Upper lobe of left lung (tissue), 4 donors: Measurements from ENCODE around the gene CCNJL.

ENCODE experiments used
- CTCF ChIP-seq, 6 experiments: fragments of 450-650 bp in 4 of 6; fragments of 200-600 bp in 2 of 6; sonication (generic) in 2 of 6; IDR thresholded peaks; one replicate each; pipeline ENCODE4 v1.5.1; 2016 to 2019; ENCODE audit warnings: antibody characterized with exemption in 6 of 6
- POLR2A ChIP-seq, 4 donors: fragments of 450-650 bp; IDR thresholded peaks; one replicate each; pipeline ENCODE4 v1.5.1; 2016 to 2017; ENCODE audit warnings: antibody characterized with exemption in 4 of 4, mild to moderate bottlenecking in 2 of 4

- TF ChIP-seq CTCF (IDR thresholded peaks at IDR 0.05) (no peak), POLR2A (IDR thresholded peaks at IDR 0.05) (no peak)
Observed at GRCh38 chr5:160348080-160348479, 35.7 kb upstream of the CCNJL start.
